ENCODE results near the gene CHMP2A.

GRCh38 chr19:58585442-58586132 lies 30.7 kb upstream of the CHMP2A start:
- no peak for TF ChIP-seq BHLHE40 (IDR thresholded peaks at IDR 0.05; ENCODE audit: borderline replicate concordance in 1 of 2, low read depth in 2 of 2, low read length in 1 of 2)
- no peak for TF ChIP-seq PBX3 (IDR thresholded peaks at IDR 0.05; ENCODE audit: insufficient replicate concordance, low read depth, low read length)
- no peak for TF ChIP-seq CTCF (IDR thresholded peaks at IDR 0.05 in 2 of 3, conservative IDR thresholded peaks at IDR 0.05 in 1 of 3; ENCODE audit: control insufficient read depth in 2 of 3, extremely low read depth in 1 of 3, insufficient read depth in 1 of 3, low read depth in 3 of 3, low read length in 3 of 3)
- TF ChIP-seq POLR2A (IDR thresholded peaks at IDR 0.05; ENCODE audit: low read depth, low read length) = no peak
- TF ChIP-seq NRF1 (conservative IDR thresholded peaks at IDR 0.05; ENCODE audit: low read depth, low read length) = no peak
- no peak for TF ChIP-seq SP1 (IDR thresholded peaks at IDR 0.05; ENCODE audit: low read depth, low read length)

Data from GM12878 (cell line).